ENCODE data around the gene CD200R1L. TPM values are rescaled to one million over a fixed set of nuclear protein-coding genes. Genes with fewer than 3 reads are reported as not detected.

CD200R1L gene
- total and polyA plus RNA-seq, 7 donors = not detected

- no peak for DNase-seq
- WGBS, 2 donors = 85 to 91% methylated on average over 5 of the region's 5 CpGs
- H3K4me1 ChIP-seq = peaks cover 0 to 46% (median 12%) of the 10 kb centered on the region in 4 donors
- H3K27ac ChIP-seq = peak overlapping the region in 1 of 4 donors; percentile 42
- H3K27me3 ChIP-seq = no peaks in the 10 kb centered on the region
- TF ChIP-seq POLR2A (IDR thresholded peaks at IDR 0.05) = no peak
- TF ChIP-seq, protein P1, sequence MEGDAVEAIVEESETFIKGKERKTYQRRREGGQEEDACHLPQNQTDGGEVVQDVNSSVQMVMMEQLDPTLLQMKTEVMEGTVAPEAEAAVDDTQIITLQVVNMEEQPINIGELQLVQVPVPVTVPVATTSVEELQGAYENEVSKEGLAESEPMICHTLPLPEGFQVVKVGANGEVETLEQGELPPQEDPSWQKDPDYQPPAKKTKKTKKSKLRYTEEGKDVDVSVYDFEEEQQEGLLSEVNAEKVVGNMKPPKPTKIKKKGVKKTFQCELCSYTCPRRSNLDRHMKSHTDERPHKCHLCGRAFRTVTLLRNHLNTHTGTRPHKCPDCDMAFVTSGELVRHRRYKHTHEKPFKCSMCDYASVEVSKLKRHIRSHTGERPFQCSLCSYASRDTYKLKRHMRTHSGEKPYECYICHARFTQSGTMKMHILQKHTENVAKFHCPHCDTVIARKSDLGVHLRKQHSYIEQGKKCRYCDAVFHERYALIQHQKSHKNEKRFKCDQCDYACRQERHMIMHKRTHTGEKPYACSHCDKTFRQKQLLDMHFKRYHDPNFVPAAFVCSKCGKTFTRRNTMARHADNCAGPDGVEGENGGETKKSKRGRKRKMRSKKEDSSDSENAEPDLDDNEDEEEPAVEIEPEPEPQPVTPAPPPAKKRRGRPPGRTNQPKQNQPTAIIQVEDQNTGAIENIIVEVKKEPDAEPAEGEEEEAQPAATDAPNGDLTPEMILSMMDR (IDR thresholded peaks at IDR 0.05) = no peak
- no peak for TF ChIP-seq EP300 (IDR thresholded peaks at IDR 0.05)
- peak in 2 of 4 donors; percentile 50 to 53 for TF ChIP-seq POLR2AphosphoS5 (IDR thresholded peaks at IDR 0.05)
- H3K4me3 ChIP-seq = no peak overlapping the region
- intact Hi-C loops (cut with DNase I) = no loop called here
- no peaks in the 10 kb centered on the region for H3K36me3 ChIP-seq
- H3K9me3 ChIP-seq = no peaks in the 10 kb centered on the region
Observed at GRCh38 chr3:112778353-112778948, 68.2 kb downstream of the CD200R1L start.

- TF ChIP-seq, protein P1 (IDR thresholded peaks at IDR 0.05) = no peak
- TF ChIP-seq EP300 (IDR thresholded peaks at IDR 0.05) (no peak), POLR2AphosphoS5 (IDR thresholded peaks at IDR 0.05) (no peak), POLR2A (IDR thresholded peaks at IDR 0.05) (no peak)
- no peaks in the 10 kb centered on the region for H3K9me3 ChIP-seq
- intact Hi-C loops (cut with DNase I) = no loop called here
- H3K27me3 ChIP-seq = no peaks in the 10 kb centered on the region
- no peak for DNase-seq
- H3K4me1 ChIP-seq = peaks cover 0 to 47% (median 16%) of the 10 kb centered on the region in 4 donors
- H3K4me3 ChIP-seq = no peak overlapping the region
- no peaks in the 10 kb centered on the region for H3K36me3 ChIP-seq
- H3K27ac ChIP-seq = peak overlapping the region in 1 of 4 donors; percentile 42
Observed at GRCh38 chr3:112777811-112778210, 68.9 kb downstream of the CD200R1L start.

DNA sequence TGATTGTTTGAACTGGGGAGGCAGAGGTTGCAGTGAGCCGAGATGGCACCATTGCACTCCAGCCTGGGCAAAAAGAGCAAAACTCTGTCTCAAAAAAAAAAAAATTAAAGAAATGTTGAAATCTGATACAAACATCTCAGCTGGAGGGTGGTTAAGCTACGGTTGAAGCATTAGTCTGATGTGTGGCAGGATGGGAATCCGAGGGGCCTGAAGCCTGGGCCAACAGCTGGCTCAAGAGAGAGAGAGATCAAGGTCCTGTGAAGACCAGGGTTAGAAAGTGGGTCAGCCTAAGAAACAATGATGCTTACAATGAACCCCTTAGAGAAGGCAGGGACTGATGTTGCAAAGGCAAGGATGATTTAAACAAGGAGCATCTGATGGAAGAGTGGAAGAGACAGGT lies 69.8 kb downstream of the CD200R1L start:
- no peak for DNase-seq

GRCh38 chr3:112776000-112776399 lies 70.7 kb downstream of the CD200R1L start:
- Histone ChIP-seq H3K4me1 (peaks cover 0 to 53% (median 24%) of the 10 kb centered on the region in 4 donors), H3K4me3 (no peak overlapping the region), H3K36me3 (no peaks in the 10 kb centered on the region), H3K27me3 (no peaks in the 10 kb centered on the region), H3K9me3 (no peaks in the 10 kb centered on the region), H3K27ac (peak overlapping the region in 3 of 4 donors; percentile 24 to 64 (median 45))
- intact Hi-C loops (cut with DNase I) = no loop called here
- DNase-seq = no peak
- 66 to 70% methylated on average over 2 of the region's 2 CpGs for WGBS, 2 donors
- no peak for TF ChIP-seq POLR2A (IDR thresholded peaks at IDR 0.05)
- no peak for TF ChIP-seq POLR2AphosphoS5 (IDR thresholded peaks at IDR 0.05)
- no peak for TF ChIP-seq EP300 (IDR thresholded peaks at IDR 0.05)
- TF ChIP-seq, protein P1 (IDR thresholded peaks at IDR 0.05) = no peak

More for the DNA sequence above, 69.8 kb downstream of the CD200R1L start:
- Histone ChIP-seq H3K4me3 (no peak overlapping the region), H3K36me3 (no peaks in the 10 kb centered on the region), H3K27ac (no peak overlapping the region), H3K27me3 (no peaks in the 10 kb centered on the region), H3K4me1 (peaks cover 0 to 57% (median 24%) of the 10 kb centered on the region in 4 donors), H3K9me3 (no peaks in the 10 kb centered on the region)
- TF ChIP-seq, protein P1 (IDR thresholded peaks at IDR 0.05) = no peak
- TF ChIP-seq EP300 (IDR thresholded peaks at IDR 0.05) (no peak), POLR2A (IDR thresholded peaks at IDR 0.05) (no peak), POLR2AphosphoS5 (IDR thresholded peaks at IDR 0.05) (no peak)
- intact Hi-C loops (cut with DNase I) = no loop called here
- WGBS, 2 donors = 81 to 82% methylated on average over 3 of the region's 3 CpGs

Data from sigmoid colon (tissue), 7 donors.